HG03558 (cell line): ENCODE measurements around the gene TMEM119.
"Not testable (repeated sequence)": the region's sequence is repeated elsewhere in the genome, so short reads cannot be mapped to it uniquely, and the experiment has no call there.

Experiments used
- ATAC-seq: cut with Tn5 transposase; IDR thresholded peaks from one replicate; pipeline ENCODE4 v1.9.1; 2021; ENCODE audit warnings: moderate number of reproducible peaks; ENCODE audit not compliant: unreplicated experiment; ENCODE audit errors: extremely low read depth

Gene TMEM119

GRCh38 chr12:108604208-108604941 is 6.5 kb upstream of the TMEM119 start:
- no peak for ATAC-seq

DNA sequence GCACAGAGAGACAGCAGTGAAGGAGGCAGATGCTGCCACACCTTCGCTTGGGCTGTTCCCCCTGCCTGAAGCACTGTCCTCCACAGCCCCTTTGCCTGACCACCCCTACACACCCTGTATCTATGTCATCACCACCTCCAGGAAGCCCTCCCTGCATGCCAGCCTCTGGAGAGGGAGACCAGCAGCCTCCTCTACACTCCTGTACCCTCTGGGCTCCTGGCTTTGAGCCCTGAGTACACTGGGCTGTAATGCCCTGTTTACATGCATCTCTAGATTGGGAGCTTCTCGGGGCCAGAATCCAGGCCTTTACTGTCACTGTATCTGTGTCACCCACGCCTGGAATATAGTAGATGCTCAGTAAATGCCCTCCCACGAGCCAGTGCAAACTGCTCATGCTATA is 5.9 kb upstream of the TMEM119 start:
- ATAC-seq = no peak

GRCh38 chr12:108602976-108603704 is 5.3 kb upstream of the TMEM119 start:
- no peak for ATAC-seq

- no peak for ATAC-seq
Observed at GRCh38 chr12:108602209-108602705, 4.4 kb upstream of the TMEM119 start.

GRCh38 chr12:108600702-108601007 is 2.8 kb upstream of the TMEM119 start:
- no peak for ATAC-seq

- ATAC-seq = no peak
Observed at GRCh38 chr12:108599948-108600701, 2.2 kb upstream of the TMEM119 start.

- no peak for ATAC-seq
Observed at GRCh38 chr12:108599541-108599940, 1.7 kb upstream of the TMEM119 start.

GRCh38 chr12:108598553-108599250 is 818 bp upstream of the TMEM119 start:
- no peak for ATAC-seq

- no peak for ATAC-seq
Observed at GRCh38 chr12:108596854-108597558, 878 bp downstream of the TMEM119 start.

DNA sequence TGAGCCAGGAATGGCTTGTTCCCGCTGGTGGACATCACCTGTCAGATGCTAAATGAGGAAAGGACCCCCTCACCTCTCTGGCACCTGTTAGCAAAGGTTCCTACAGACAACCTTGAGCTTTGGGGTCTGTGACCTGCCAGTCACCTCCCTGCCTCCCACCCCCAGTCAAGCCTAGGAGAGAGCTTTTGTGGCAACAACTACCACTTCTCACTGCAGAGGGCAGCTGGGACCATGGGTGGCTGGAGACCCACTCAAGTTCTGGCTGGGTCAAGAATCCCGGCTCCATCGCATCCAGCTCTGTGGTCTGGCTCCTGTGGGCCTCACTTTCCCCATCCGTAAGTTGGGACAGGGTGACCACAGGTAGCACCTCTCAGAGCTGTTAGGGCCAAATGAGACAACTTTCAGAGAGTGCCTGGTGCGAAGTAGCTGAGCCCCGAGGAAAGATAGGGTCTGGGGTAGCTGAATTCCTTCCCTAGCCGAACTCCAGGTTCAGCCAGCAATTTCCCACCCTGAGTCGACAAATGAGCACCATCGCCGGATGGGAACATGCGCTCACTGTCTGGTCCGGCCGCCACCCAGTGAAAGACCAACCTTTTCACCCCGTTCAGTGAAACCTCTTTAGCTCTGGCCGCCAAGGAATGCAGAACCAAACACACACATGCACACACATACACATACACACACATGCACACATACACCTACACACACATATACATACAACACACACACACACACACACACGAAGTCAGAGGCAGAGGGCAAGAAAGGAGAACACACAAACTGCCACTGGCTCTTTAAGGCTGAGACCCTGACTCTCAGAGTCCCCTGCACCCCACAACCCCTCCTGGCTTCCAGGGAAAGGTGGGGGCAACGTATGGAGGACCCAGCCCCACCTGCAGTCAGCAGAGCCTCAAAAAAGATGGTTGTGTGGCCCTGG is 1.9 kb downstream of the TMEM119 start:
- no peak for ATAC-seq

DNA sequence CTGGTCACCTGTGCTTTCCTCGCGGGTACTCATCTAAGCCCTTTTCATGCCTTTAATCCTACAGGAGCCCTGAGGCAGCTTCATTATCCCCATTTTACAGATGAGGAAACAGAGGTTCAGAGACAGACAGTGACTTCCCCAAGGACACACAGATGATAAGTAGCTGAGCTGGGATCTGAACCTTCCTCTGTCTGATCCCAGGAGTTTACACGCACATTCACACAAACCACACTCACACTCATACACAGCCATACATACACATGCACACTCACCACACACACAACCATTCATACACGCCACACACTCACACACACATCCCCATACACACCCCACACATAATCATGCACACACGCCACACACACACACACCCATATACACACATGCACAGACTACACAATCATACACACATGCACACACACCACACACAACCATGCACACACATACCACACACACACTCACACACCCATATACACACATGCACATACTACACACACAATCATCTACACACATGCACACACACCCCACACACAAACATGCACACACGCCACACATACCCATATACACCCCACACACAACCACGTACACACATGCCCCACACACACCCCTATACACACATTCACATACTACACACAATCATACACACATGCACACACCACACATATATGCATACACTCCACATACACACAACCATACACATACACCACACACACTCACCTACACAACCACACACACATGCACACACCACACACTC is 2.7 kb downstream of the TMEM119 start:
- ATAC-seq = no peak

DNA sequence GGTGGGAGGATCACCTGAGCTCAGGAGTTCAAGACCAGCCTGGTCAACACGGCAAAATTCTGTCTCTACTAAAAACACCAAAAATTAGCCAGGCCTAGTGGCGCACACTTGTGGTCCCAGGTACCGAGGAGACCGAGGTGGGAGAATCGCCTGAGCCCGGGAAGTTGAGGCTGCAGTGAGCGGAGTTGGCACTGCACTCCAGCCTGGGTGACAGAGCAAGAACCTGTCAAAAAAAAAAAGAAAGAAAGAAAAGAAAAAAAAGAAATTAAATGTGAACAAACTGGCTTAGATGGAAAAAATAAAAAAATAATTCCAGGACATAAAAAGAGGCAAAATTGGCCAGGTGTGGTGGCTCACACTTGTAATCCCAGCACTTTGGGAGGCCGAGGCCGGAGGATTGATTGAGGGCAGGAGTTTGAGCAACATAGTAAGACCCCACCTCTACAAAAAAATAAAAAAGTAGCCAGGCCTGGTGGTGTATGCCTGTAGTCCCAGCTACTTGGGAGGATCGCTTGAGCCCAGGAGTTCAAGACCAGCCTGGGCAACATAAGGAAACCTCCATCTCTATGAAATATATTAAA is 3.5 kb downstream of the TMEM119 start:
- no peak for ATAC-seq

DNA sequence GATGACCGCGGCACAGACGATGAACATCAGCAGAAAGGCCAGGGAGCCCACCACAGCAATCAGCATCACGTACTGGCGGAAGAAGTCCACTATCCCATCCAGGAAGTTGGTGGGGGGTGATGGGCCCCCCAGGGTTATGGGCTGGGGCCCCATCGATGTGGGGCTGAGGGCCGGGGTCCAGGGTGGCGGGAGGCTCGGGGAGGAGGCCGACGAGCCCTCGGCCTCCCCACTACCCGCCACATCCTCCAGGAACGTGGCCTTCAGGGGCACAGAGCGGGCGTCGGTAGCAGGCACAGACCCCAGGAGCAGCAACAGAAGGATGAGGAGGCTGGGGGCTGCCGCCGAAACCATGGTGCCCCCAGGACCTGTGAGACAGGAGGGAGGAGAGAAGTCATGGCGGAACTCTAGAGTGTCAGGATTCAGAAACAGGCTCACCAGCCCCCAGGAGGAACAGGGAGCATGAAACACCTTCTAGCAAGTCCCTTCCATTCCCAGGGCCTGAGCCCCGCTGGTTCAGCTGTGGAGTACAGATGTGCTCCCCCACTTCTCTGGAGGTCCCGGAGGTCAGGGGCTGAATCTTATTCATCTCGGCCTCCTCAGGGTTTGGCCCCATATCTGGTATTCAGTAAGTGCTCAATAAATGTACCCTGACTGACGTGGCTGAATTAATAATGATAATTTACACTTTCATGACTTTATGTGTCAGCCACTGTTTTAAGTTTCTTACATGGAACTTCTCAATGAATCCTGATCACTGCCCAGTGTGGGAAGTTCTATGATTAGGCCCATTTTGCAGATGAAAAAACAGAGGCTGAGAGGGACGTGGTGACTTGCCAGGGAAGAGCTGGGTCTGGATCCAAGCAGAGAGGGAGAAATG is 5.6 kb downstream of the TMEM119 start:
- no peak for ATAC-seq

DNA sequence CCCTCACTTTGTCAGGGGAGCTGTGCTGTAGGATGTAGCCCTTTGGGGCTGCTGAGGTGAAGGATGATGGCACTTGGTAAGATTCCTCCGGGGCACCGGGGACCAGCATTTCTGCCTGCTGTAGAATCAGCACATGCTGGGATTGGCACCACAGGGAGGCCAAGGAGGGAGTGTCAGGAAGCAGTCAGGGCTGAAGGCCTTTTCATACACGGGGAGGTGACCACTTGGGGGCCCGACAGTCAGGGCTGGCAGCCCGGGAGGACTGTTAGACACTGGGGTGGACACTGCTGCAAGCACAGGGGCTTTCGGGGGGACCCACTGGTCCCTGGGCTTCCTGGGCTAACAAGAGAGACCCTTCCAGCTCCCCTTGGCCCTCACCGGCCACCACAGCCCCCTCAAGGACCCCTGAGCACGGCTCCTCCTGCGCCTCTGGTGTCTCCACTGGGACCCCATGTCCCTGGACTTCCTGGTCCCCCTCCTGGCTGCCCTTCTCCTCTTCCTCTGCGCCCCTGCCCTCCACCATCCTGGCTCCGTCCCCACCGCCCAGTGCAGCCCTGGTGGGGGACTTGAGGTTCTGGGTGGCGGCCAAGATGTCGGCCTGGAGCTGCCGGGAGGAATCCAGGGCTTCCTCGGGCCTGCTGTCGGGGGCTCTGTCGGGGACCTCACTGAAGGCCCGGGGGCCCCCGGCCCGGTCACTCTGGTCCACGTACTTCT is 6.5 kb downstream of the TMEM119 start:
- ATAC-seq = no peak

- ATAC-seq = not testable (repeated sequence)
Observed at GRCh38 chr12:108590463-108590862, 7.4 kb downstream of the TMEM119 start.

DNA sequence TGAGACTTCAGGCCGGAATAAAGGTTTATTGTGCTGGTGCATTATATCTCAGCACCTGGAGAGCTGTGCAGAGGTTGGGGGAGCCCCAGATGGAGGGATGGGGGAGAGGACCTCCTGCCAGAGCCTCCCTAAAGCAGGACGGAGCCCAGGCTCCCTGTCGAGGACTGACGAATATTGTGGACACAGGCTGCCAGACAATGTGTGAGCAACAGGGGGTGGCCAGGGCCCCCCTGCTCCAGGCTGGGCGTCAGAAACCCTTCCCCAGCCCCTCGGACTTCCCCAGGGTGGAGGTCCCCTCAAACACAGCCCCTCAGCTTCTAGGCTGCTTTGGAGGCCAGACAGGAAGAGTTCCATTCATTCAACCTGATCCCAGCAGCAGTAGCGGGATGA is 8.0 kb downstream of the TMEM119 start:
- ATAC-seq = no peak
